GM12878 (cell line): ENCODE measurements around the gene SPSB3. TPM values are rescaled to one million over a fixed set of nuclear protein-coding genes. Genes with fewer than 3 reads are reported as not detected.

Experiments
- ATAC-seq: fragments of 200-7000 bp; cut with Tn5 transposase; 3 replicates; pipeline ENCODE4 v1.9.1; 2020; ENCODE audit warnings: mild to moderate bottlenecking, moderate library complexity
- BruUV-seq: library from RNA; stranded (reverse); fragments of 400-500 nt; replicated peaks from 2 replicates; lab custom pipeline; 2021; lab: Mats Ljungman, UMichigan
- CTCF ChIA-PET: fragments of 300-600 bp; sonication (Branson Sonifier 250); formaldehyde crosslinking; extraction: SDS; loops from one replicate; lab custom pipeline; 2021; ENCODE audit warnings: inconsistent platforms; lab: Yijun Ruan, JAX
- POLR2A ChIA-PET: fragments of 350-600 bp; formaldehyde crosslinking; extraction: SDS; loops from one replicate; lab custom pipeline; 2021; ENCODE audit warnings: inconsistent platforms; lab: Charles Lee
- RAD21 ChIA-PET: fragments of 300-600 bp; sonication (Branson Sonifier 250); formaldehyde crosslinking; loops from one replicate; lab custom pipeline; 2023; ENCODE audit warnings: antibody characterized with exemption; ENCODE audit not compliant: unreplicated experiment; lab: Charles Lee
- SMC1A ChIA-PET: fragments of 300-600 bp; sonication (Branson Sonifier 250); formaldehyde crosslinking; loops from one replicate; lab custom pipeline; 2023; ENCODE audit not compliant: unreplicated experiment, uncharacterized antibody; lab: Charles Lee
- DNase-seq: peaks from one replicate; pipeline ENCODE4 v3.0.0-alpha.2; 2011; ENCODE audit warnings: low read depth, low spot score
- FAIRE-seq: peaks from 3 replicates; lab custom pipeline; 2011; peaks lifted over from hg19 to GRCh38; lab: Jason Lieb, UNC
- H2AFZ ChIP-seq: 2 replicates; pipeline ENCODE4 v1.6.0; 2011; ENCODE audit warnings: low read depth, low read length, control low read depth; ENCODE audit not compliant: control insufficient read depth
- H3K27ac ChIP-seq: 2 replicates; pipeline ENCODE4 v1.5.1; 2011; ENCODE audit warnings: control low read depth; ENCODE audit not compliant: control insufficient read depth, insufficient read depth
- H3K27me3 ChIP-seq, 2 experiments: replicated peaks in 1 of 2; 2 replicates each; pipeline versions ENCODE4 v1.6.0 to v1.6.1; 2011; ENCODE audit warnings: low read length in 1 of 2; ENCODE audit not compliant: control insufficient read depth in 2 of 2, insufficient read depth in 2 of 2
- H3K36me3 ChIP-seq, 2 experiments: 2 replicates each; pipeline ENCODE4 v1.5.1; 2011; ENCODE audit warnings: low read length in 1 of 2; ENCODE audit not compliant: control insufficient read depth in 2 of 2, insufficient read depth in 2 of 2
- H3K4me1 ChIP-seq: 2 replicates; pipeline ENCODE4 v1.6.1; 2011; ENCODE audit warnings: mild to moderate bottlenecking, low read length, moderate library complexity, mixed read lengths; ENCODE audit not compliant: control insufficient read depth, insufficient read depth
- H3K4me2 ChIP-seq: 2 replicates; pipeline ENCODE4 v1.6.0; 2011; ENCODE audit warnings: control low read depth; ENCODE audit not compliant: control insufficient read depth, insufficient read depth
- H3K4me3 ChIP-seq: fragments of 200-600 bp; sonication (generic); 2 replicates; pipeline ENCODE4 v1.5.1; 2016
- H3K79me2 ChIP-seq: 2 replicates; pipeline ENCODE4 v1.6.0; 2011; ENCODE audit warnings: low read length; ENCODE audit not compliant: control insufficient read depth, insufficient read depth
- H3K9ac ChIP-seq: 2 replicates; pipeline ENCODE4 v1.8.0; 2011; ENCODE audit warnings: low read length, control low read depth, mixed read lengths; ENCODE audit not compliant: control insufficient read depth, insufficient read depth
- H3K9me3 ChIP-seq: replicated peaks from 3 replicates; pipeline ENCODE4 v1.5.1; 2011; ENCODE audit warnings: mild to moderate bottlenecking, low read length; ENCODE audit not compliant: control insufficient read depth, insufficient read depth
- H4K20me1 ChIP-seq: 2 replicates; pipeline ENCODE4 v1.6.0; 2011; ENCODE audit not compliant: control insufficient read depth, insufficient read depth
- CTCF ChIP-seq, 3 experiments: IDR thresholded peaks in 2 of 3; conservative IDR thresholded peaks in 1 of 3; 2 replicates each; pipeline ENCODE4 v1.5.1; 2011; ENCODE audit warnings: low read depth in 3 of 3, low read length in 3 of 3, mild to moderate bottlenecking in 3 of 3, control low read depth in 2 of 3, moderate library complexity in 2 of 3, inconsistent platforms in 1 of 3, mixed read lengths in 1 of 3; ENCODE audit not compliant: control insufficient read depth in 2 of 3, insufficient read depth in 1 of 3; ENCODE audit errors: extremely low read depth in 1 of 3
- FOS ChIP-seq: IDR thresholded peaks from 3 replicates; pipeline ENCODE4 v1.6.1; 2011; ENCODE audit warnings: borderline replicate concordance; ENCODE audit not compliant: insufficient read length; ENCODE audit errors: extremely low read depth
- HDGF ChIP-seq: fragments of 450-650 bp; IDR thresholded peaks from 2 replicates; pipeline ENCODE4 v1.6.1; 2016; ENCODE audit warnings: antibody characterized with exemption
- NBN ChIP-seq: fragments of 450-650 bp; IDR thresholded peaks from 2 replicates; pipeline ENCODE4 v1.6.1; 2016
- NR2C1 ChIP-seq: fragments of 450-650 bp; IDR thresholded peaks from 2 replicates; pipeline ENCODE4 v1.6.1; 2017; ENCODE audit warnings: antibody characterized with exemption, mild to moderate bottlenecking, moderate library complexity
- RAD21 ChIP-seq: IDR thresholded peaks from 2 replicates; pipeline ENCODE4 v1.6.1; 2011; ENCODE audit warnings: mild to moderate bottlenecking, low read depth, low read length, moderate library complexity; ENCODE audit not compliant: insufficient read depth
- REST ChIP-seq: IDR thresholded peaks from 2 replicates; pipeline ENCODE4 v1.6.1; 2012; ENCODE audit warnings: mild to moderate bottlenecking, low read depth, low read length
- SIN3A ChIP-seq: IDR thresholded peaks from 2 replicates; pipeline ENCODE4 v1.6.1; 2012; ENCODE audit warnings: low read depth, low read length, improper control_type of control experiment
- ZNF207 ChIP-seq: fragments of 450-650 bp; IDR thresholded peaks from 2 replicates; pipeline ENCODE4 v1.6.1; 2014; ENCODE audit warnings: antibody characterized with exemption, mild to moderate bottlenecking, borderline replicate concordance
- WGBS: methylation state at CpG from one replicate; pipeline ENCODE4 v1.1.6; 2016; ENCODE audit warnings: low lambda C conversion rate; ENCODE audit not compliant: insufficient replicate concordance, insufficient coverage; ENCODE audit errors: missing lambda C conversion rate; 5-methylcytosine and 5-hydroxymethylcytosine counted together
- in situ Hi-C: fragments of 300-500 bp; cut with MboI; formaldehyde crosslinking; loops from 9 replicates; pipeline ENCODE4 v1.14.3; 2018; ENCODE audit warnings: mixed read lengths
- intact Hi-C: fragments of 100-400 bp; cut with micrococcal nuclease; formaldehyde crosslinking; loops from one replicate; pipeline ENCODE4 v1.14.2; 2022; ENCODE audit not compliant: unreplicated experiment
- polyA plus RNA-seq, 11 experiments: library from polyadenylated mRNA; depleted of rRNA in 4 of 11; unstranded in 6 of 11; stranded (reverse) in 5 of 11; fragments of >200 nt; fragmentation: Nextera tagmentation in 4 of 11; fragmentation: Illumina TruSeq in 1 of 11; extraction: Ambion mirVana in 4 of 11; extraction: Trizol in 1 of 11; gene quantifications; 1 replicate in 1 of 11; 2 replicates in 10 of 11; pipeline versions ENCODE4 v1.2.1 to v1.2.3, GENCODE V29; 2011 to 2016; ENCODE audit warnings: inconsistent platforms in 2 of 11, missing spikeins in 2 of 11, low read depth in 1 of 11
- total RNA-seq, 4 experiments: library from RNA; depleted of rRNA in 3 of 4; stranded (reverse); fragments of >200 nt in 3 of 4; fragmentation: Illumina TruSeq in 1 of 4; extraction: Trizol in 1 of 4; gene quantifications; 2 replicates each; pipeline versions ENCODE4 v1.2.1 to v1.2.3, GENCODE V29; 2013 to 2021

Gene SPSB3
- total and polyA plus RNA-seq, 10 of the 15 experiments (the other 5 are each of a cell fraction or from before 2014, with no cell fraction given), result 0.31 to 26.9 (median 14.0) TPM

GRCh38 chr16:1825381-1825863, 43.1 kb upstream of the SPSB3 start (continued):
- no peak for TF ChIP-seq REST
- no peak for TF ChIP-seq FOS
- no peak for TF ChIP-seq NR2C1
- TF ChIP-seq ZNF207, result no peak
- TF ChIP-seq, all 136 proteins: peak for 0

GRCh38 chr16:1823821-1824220, 41.5 kb upstream of the SPSB3 start:
- ChIA-PET CTCF (interaction anchor here (1.1 to 1.2 kb wide), 2 partner anchors 43 to 52 kb away, joined by 3 read pairs; no protein-coding TSS in a partner anchor), SMC1A (interaction anchor here (0.8 to 1.6 kb wide), 2 partner anchors 41 to 403 kb away, joined by 3 read pairs; partner anchors contain the start of genes NUBP2 and SPSB3), RAD21 (interaction anchor here (1.5 kb wide), 1 partner anchor 41 kb away, joined by 6 read pairs; the partner anchor contains the start of genes NUBP2 and SPSB3), POLR2A (no interaction called here)
- DNase-seq (no peak), ATAC-seq (peak; percentile 14; the same call in 2 of the 3 replicates), FAIRE-seq (no peak)
- no peaks in the 10 kb centered on the region for H3K36me3 ChIP-seq
- TF ChIP-seq NBN (no peak), RAD21 (peak; percentile 28), HDGF (no peak), SIN3A (no peak), CTCF (IDR thresholded peaks at IDR 0.05 in 2 of 3, conservative IDR thresholded peaks at IDR 0.05 in 1 of 3; ENCODE audit: control insufficient read depth in 2 of 3, extremely low read depth in 1 of 3, insufficient read depth in 1 of 3, low read depth in 3 of 3, low read length in 3 of 3) (peak; percentile 27 to 43 (median 43); a peak in 4 of 6 replicates)
- 28% methylated on average over 9 of the region's 9 CpGs for WGBS
- no peaks in the 10 kb centered on the region for H4K20me1 ChIP-seq
- no peak overlapping the region for H3K4me3 ChIP-seq
- BruUV-seq, result no TSS peak
- H3K4me1 ChIP-seq, result no peaks in the 10 kb centered on the region
- no peak overlapping the region for H3K4me2 ChIP-seq
- H3K9ac ChIP-seq, result no peak overlapping the region
- intact Hi-C loops, result no loop called here
- in situ Hi-C loops, result no loop called here
- no peaks in the 10 kb centered on the region for H3K27me3 ChIP-seq
- no peak overlapping the region for H2AFZ ChIP-seq
- H3K9me3 ChIP-seq, result no peaks in the 10 kb centered on the region
- peaks cover 17% of the 10 kb centered on the region for H3K79me2 ChIP-seq
- H3K27ac ChIP-seq, result no peak overlapping the region
